Activated T-helper 17 cell treated with anti-CD3 and anti-CD28 coated beads, Interleukin-2, amount 50 U/mL, for 72 hours (primary cell): ENCODE measurements around the gene IPO13. TPM values are rescaled to one million over a fixed set of nuclear protein-coding genes. Genes with fewer than 3 reads are reported as not detected.

ENCODE experiments used
- ATAC-seq: fragments of 150-1000 bp; cut with Tn5 transposase; replicated peaks from 2 replicates; pipeline ENCODE4 v1.10.0; 2021; ENCODE audit warnings: mild to moderate bottlenecking, moderate library complexity
- H3K27ac Mint-ChIP-seq: one replicate; pipeline ENCODE4 v1.8.0; 2022; ENCODE audit warnings: mixed read lengths
- H3K27me3 Mint-ChIP-seq: one replicate; pipeline ENCODE4 v1.8.0; 2022; ENCODE audit warnings: mixed read lengths
- H3K36me3 Mint-ChIP-seq: one replicate; pipeline ENCODE4 v1.8.0; 2022; ENCODE audit warnings: low read depth, mild to moderate bottlenecking, mixed read lengths
- H3K4me1 Mint-ChIP-seq: one replicate; pipeline ENCODE4 v1.8.0; 2022; ENCODE audit warnings: mixed read lengths
- H3K4me3 Mint-ChIP-seq: one replicate; pipeline ENCODE4 v1.8.0; 2022; ENCODE audit warnings: mild to moderate bottlenecking, mixed read lengths
- H3K9me3 Mint-ChIP-seq: one replicate; pipeline ENCODE4 v1.8.0; 2022; ENCODE audit warnings: mixed read lengths
- total RNA-seq, 2 donors: library from RNA; stranded (reverse); gene quantifications; one replicate each; pipeline ENCODE4 v1.2.3, GENCODE V29; 2022

Gene IPO13
- total RNA-seq, 2 donors from 2014 or later = 9.4 to 26.5 TPM

DNA sequence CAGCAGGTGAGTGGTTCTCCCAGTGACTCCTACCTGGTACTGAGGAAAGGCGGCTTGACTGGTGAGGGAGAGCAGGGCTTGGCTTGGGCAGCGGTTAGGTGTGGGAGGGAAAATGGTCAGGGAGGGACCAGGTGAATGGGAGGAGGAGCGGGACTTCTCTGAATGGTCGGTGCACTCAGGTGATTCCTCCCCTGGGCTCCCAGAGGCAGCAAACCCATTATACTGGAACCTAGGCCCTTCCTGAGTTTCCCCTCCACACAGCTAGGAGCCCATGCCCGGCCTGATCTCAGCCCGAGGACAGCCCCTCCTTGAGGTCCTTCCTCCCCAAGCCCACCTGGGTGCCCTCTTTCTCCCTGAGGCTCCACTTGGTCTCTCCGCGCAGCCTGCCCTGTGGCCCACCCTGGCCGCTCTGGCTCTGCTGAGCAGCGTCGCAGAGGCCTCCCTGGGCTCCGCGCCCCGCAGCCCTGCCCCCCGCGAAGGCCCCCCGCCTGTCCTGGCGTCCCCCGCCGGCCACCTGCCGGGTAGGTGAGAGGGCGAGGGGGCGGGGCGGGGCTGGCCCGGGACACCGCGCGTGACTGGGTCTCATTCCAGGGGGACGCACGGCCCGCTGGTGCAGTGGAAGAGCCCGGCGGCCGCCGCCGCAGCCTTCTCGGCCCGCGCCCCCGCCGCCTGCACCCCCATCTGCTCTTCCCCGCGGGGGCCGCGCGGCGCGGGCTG, 10.9 kb upstream of the IPO13 start:
- Mint-ChIP-seq H3K27me3 (peaks cover 14% of the 10 kb centered on the region), H3K9me3 (no peaks in the 10 kb centered on the region), H3K4me1 (peaks cover 9% of the 10 kb centered on the region), H3K27ac (no peak overlapping the region), H3K4me3 (no peak overlapping the region), H3K36me3 (peaks cover 26% of the 10 kb centered on the region)
- ATAC-seq = no peak

GRCh38 chr1:43936431-43937151, 10.2 kb upstream of the IPO13 start:
- no peak for ATAC-seq
- Mint-ChIP-seq H3K27me3 (peaks cover 14% of the 10 kb centered on the region), H3K9me3 (no peaks in the 10 kb centered on the region), H3K4me3 (peak overlapping the region; percentile 29), H3K27ac (no peak overlapping the region), H3K4me1 (peaks cover 9% of the 10 kb centered on the region), H3K36me3 (peaks cover 26% of the 10 kb centered on the region)

GRCh38 chr1:43937179-43937865, 9.4 kb upstream of the IPO13 start:
- Mint-ChIP-seq H3K36me3 (peaks cover 26% of the 10 kb centered on the region), H3K4me3 (no peak overlapping the region), H3K4me1 (peaks cover 9% of the 10 kb centered on the region), H3K27ac (no peak overlapping the region), H3K9me3 (no peaks in the 10 kb centered on the region), H3K27me3 (peaks cover 14% of the 10 kb centered on the region)
- ATAC-seq = no peak

- Mint-ChIP-seq H3K9me3 (no peaks in the 10 kb centered on the region), H3K4me3 (no peak overlapping the region), H3K27me3 (peaks cover 7% of the 10 kb centered on the region), H3K36me3 (peaks cover 36% of the 10 kb centered on the region), H3K27ac (no peak overlapping the region), H3K4me1 (peaks cover 6% of the 10 kb centered on the region)
- no peak for ATAC-seq
Observed at GRCh38 chr1:43938383-43938782, 8.4 kb upstream of the IPO13 start.

DNA sequence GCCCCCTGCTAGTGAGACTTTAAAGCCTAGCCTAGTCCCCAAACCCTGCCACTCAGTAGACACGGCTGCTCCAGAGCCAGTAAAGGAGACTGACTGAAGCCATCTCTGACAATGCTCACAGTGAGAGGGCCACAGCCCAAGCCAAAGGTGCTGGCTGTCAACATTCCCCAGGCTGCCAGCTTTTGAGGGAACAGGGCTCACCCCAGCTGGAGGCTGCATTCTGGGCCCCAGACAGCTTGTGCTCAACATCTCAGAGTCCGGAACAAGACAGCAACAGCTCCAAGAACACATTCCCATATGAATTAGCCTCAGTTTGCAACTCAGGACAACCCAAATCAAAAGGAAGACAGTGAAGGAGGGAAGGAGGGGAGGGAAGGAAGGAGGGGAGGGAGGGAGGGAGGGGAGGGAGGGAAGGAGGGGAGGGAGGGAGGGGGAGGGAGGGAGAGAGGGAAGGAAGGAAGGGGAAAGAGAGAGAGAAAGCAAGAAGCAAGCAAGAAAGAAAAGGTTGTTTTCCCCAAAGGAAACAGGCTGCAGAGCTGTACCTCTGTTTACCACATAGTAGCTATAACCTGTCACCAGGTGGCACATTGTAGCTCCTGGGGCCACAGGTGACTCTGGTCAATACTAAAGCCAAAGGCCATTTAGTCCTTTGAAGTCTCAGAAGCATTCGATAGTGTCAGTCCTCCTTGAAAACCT, 7.7 kb upstream of the IPO13 start:
- H3K27ac Mint-ChIP-seq = no peak overlapping the region
- H3K36me3 Mint-ChIP-seq = peaks cover 42% of the 10 kb centered on the region

DNA sequence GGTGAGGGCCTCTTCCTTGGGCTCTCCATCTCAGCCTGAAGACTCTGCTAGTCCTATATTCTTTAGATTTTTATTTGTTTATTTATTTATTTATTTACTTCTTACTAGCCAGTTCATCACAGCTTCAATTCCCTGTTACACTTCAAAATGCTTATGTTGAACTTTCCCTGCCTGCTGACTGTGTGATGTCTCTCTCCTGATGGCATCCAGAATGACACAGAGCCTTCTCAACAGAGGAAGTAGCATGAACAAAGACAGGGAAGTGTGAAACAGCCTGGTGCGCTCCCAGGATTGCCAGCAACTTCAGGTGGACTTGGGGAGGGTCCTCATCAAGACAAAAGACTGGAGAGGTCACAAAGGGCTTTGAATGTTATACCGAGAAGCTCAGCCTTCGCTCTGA, 4.3 kb upstream of the IPO13 start:
- Mint-ChIP-seq H3K36me3 (peaks cover 64% of the 10 kb centered on the region), H3K27ac (no peak overlapping the region), H3K9me3 (no peaks in the 10 kb centered on the region), H3K4me1 (peaks cover 20% of the 10 kb centered on the region), H3K4me3 (no peak overlapping the region), H3K27me3 (no peaks in the 10 kb centered on the region)
- ATAC-seq = no peak

More for the DNA sequence above, 7.7 kb upstream of the IPO13 start:
- peaks cover 5% of the 10 kb centered on the region for H3K27me3 Mint-ChIP-seq
- no peak for ATAC-seq
- no peak overlapping the region for H3K4me3 Mint-ChIP-seq
- H3K9me3 Mint-ChIP-seq = no peaks in the 10 kb centered on the region
- H3K4me1 Mint-ChIP-seq = peaks cover 6% of the 10 kb centered on the region

DNA sequence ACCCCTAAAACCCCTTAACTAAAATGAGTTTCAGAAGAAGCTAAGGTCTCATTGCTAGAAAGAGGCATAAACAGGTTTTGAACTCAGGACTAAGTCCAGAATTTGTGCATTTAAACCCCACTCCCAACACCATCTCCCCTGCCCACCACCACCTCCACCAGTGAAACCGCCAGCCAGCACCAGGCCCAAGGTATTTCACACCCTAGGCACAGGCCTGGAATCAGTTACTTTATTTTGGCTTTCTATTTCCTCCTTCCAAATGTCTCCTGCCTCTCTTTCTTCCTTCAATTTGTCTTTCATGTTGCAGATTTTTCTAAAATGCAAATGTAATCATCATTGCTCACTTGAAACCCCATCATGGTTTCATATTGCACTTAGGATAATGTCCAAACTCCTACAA, 1.9 kb upstream of the IPO13 start:
- no peaks in the 10 kb centered on the region for H3K27me3 Mint-ChIP-seq
- H3K36me3 Mint-ChIP-seq = peaks cover 44% of the 10 kb centered on the region
- H3K4me3 Mint-ChIP-seq = peak overlapping the region; percentile 98
- H3K4me1 Mint-ChIP-seq = peaks cover 20% of the 10 kb centered on the region
- H3K9me3 Mint-ChIP-seq = no peaks in the 10 kb centered on the region
- H3K27ac Mint-ChIP-seq = peak overlapping the region; percentile 99
- ATAC-seq = no peak

- Mint-ChIP-seq H3K4me1 (peaks cover 26% of the 10 kb centered on the region), H3K27ac (peak overlapping the region; percentile 99), H3K27me3 (no peaks in the 10 kb centered on the region), H3K36me3 (peaks cover 47% of the 10 kb centered on the region), H3K4me3 (peak overlapping the region; percentile 98), H3K9me3 (no peaks in the 10 kb centered on the region)
- ATAC-seq = no peak
Observed at GRCh38 chr1:43945674-43946235, 995 bp upstream of the IPO13 start.

- Mint-ChIP-seq H3K27ac (peak overlapping the region; percentile 99), H3K4me3 (peak overlapping the region; percentile 98), H3K36me3 (peaks cover 47% of the 10 kb centered on the region), H3K27me3 (no peaks in the 10 kb centered on the region), H3K9me3 (no peaks in the 10 kb centered on the region), H3K4me1 (peaks cover 27% of the 10 kb centered on the region)
- no peak for ATAC-seq
Observed at GRCh38 chr1:43947061-43947873, 517 bp downstream of the IPO13 start.

- Mint-ChIP-seq H3K36me3 (peaks cover 42% of the 10 kb centered on the region), H3K27me3 (no peaks in the 10 kb centered on the region), H3K9me3 (no peaks in the 10 kb centered on the region), H3K4me3 (peak overlapping the region; percentile 98), H3K27ac (peak overlapping the region; percentile 99), H3K4me1 (peaks cover 27% of the 10 kb centered on the region)
- ATAC-seq = no peak
Observed at GRCh38 chr1:43947874-43948437, 1.2 kb downstream of the IPO13 start.

GRCh38 chr1:43949678-43950077, 2.9 kb downstream of the IPO13 start:
- Mint-ChIP-seq H3K36me3 (peaks cover 25% of the 10 kb centered on the region), H3K4me1 (peaks cover 23% of the 10 kb centered on the region), H3K27ac (no peak overlapping the region), H3K27me3 (no peaks in the 10 kb centered on the region), H3K9me3 (no peaks in the 10 kb centered on the region), H3K4me3 (no peak overlapping the region)
- ATAC-seq = no peak

- ATAC-seq = no peak
- no peak overlapping the region for H3K4me3 Mint-ChIP-seq
- no peaks in the 10 kb centered on the region for H3K27me3 Mint-ChIP-seq
- H3K4me1 Mint-ChIP-seq = peaks cover 14% of the 10 kb centered on the region
- H3K36me3 Mint-ChIP-seq = peaks cover 12% of the 10 kb centered on the region
- H3K27ac Mint-ChIP-seq = no peak overlapping the region
- no peaks in the 10 kb centered on the region for H3K9me3 Mint-ChIP-seq
Observed at GRCh38 chr1:43951021-43951985, 4.6 kb downstream of the IPO13 start.
